NCI-H345 (cell line): ENCODE results near the gene TEX12.
"Not testable (repeated sequence)": the region's sequence is repeated elsewhere in the genome, so short reads cannot be mapped to it uniquely, and the experiment has no call there.

ENCODE experiments used
- DNase-seq: peaks from one replicate; lab custom pipeline; 2025; lab: John Stamatoyannopoulos, UW

TEX12 gene, protein sequence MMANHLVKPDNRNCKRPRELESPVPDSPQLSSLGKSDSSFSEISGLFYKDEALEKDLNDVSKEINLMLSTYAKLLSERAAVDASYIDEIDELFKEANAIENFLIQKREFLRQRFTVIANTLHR

DNA sequence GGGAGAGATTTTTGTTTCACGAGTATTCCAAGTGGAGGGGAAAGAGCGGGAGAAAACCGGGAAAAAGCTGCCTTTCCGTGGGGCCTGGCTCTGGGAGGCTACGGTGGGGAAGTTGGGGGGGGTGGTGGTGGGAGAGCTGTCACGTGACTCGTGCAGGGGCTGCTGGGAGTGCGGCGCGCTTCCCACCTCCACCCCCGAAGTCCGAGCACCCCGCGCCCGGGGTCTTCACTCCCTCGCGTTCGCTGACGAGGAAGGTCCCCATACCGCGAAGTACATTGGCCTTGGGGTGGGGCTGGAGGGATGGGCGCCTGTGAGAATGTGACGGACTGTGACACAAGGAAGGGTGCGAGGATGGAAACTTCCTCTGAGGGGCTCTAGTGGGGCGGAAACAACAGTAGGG is at the start of gene TEX12:
TEX12 (plus strand) TSS at position 228 of the 400 bp plus-strand sequence. CDS start 1,897 bp downstream, outside the sequence.
- DNase-seq = no peak

DNA sequence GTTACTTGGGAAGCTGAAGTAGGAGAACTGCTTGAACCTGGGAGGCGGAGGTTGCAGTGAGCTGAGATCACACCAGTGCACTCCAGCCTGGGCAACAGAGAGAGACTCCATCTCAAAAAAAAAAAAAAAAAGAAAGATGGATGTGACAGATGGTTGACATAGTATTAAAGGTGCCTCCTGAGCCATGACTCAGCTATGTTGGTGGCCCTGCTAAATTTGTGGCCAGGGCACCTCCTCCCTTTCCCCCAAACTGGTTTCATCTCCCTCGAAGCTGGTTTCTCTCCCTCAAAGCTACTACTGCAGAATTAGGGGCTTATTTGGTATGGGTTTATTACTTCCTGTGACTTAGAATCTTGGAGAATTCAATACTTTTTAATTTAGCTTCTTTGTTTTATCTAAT is 49.0 kb upstream of the TEX12 start:
- DNase-seq = no peak

DNA sequence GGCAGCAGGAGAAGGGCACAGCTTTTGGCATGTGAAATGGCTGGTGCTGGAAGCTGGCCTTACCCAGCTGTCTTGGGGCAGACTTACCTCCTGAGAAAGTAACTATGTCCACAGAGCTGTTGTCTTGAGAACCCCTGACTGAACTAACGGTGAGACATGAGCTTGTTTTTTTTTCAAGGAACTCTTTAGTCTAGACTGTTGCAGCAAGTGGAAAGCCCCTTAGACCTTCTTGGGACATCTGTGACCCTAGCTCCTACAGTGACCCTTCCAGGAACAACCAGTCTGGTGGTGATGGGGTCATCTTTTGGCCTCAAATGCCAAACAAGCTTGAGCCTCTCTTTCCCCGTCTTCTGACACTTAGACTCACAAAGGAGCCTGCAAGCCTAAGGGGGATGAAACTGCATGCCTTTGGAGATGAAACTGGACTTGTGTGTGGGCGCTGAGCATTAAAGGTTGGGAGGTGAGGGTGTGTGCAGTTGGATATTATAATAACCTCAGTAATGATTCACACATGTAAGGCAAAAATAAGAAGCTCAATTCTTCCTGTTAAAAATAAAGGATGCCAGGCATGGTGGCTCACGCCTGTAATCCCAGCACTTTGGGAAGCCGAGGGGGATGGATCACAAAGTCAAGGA is 45.1 kb upstream of the TEX12 start:
- DNase-seq = no peak

DNA sequence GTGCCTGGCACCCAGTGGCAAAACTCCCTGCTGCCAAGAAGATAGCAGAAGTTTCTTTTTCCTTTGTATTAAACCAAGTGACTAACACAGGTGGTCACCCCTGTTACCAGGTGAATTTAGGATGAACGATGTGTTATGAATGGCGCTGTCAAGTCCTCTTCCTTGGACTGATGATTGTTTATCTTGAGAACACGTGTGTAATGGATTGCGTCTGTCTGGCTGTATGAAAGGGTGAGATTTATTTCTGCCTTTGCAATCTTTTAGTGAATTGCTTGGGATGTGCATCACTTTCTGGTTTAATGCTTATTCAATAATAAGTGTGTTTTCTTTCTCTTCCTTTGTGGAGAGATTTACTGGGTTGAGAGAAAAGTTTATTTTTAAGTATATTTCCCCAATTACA is 44.0 kb upstream of the TEX12 start:
- DNase-seq = no peak

DNA sequence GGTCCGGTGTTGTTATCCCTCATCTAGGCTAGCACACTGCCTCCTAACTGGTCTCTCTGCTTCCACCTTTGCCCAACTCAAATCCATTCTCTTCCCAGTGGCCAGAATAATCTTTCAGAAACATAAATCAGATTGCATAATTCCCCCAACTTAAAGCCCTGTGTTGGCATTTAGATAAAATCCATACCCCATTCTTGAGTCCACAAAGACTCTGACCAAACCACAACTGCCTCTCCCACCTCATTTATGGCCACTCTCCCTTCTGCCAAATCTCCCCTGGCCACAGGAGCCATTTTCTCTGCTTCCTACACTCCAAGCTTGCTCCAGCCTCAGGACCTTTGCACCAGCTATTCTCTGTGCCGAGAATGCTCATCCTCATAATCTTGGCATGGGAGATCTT is 40.1 kb upstream of the TEX12 start:
- DNase-seq = no peak

DNA sequence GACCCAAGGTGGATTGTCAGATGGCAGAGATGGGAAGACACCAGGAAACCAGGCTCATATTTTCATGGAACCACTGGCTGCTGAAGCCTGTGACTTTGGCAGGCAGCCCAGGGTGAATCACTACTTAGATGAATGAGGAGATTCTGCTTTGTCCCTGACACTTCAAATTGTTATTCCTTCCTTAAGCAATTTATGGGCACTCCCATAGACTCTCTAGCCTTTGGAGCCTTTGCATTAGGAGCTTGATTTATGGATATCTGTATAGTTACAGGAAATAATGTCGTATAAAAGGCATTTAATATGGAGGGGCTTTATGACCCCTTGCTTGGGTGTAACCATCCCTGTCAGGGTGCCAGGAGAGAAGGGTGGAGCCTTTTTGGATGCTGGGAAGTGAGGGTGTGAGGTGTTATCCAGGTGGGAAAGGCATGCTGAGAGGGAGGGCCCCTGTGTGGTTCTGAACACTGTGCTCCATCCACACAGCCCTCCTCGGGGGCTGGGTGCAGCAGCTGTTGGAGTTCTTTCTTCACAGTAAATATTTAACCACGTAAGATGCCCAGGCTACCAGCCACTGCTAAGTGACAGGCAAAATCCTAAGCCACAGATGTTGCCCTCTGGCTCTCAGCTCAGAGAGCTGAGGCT is 38.6 kb upstream of the TEX12 start:
- peak; percentile 94 for DNase-seq

DNA sequence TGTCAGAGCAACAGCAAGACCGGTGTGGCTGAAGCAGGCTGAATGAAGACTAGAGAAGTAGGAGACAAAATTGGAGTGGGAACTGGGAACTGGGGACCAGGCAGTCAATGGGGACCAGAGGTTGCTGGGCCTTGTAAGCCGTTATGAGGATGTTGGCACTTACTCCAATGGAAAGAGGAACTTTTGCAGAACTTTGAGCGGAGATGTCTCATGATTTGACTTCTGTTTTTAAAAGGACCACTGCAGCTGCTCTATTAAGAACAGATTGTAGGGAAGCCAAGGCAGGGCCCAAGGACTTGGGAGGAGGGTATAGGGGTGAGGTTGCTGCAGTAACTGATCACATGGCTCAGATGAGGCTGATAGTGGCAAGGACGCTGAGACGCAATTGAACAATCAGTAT is 37.5 kb upstream of the TEX12 start:
- no peak for DNase-seq

DNA sequence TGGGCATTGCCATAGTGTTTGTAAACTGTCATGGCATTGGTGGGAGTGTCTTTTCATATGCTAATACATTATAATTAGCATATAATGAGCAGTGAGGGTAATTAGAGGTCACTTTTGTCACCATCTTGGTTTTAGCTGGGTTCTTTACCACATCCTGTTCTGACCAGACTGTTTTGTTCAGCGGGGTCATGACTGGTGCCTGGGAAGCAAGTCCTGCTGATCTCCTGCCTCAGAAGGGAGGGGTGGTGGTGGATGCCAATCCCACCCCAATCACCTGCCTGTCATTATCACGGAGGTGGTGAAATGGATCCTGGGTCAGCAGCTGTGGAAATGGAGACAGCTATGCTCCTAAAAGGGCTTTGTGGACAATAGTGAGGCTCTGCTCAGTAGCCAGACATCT is 34.4 kb upstream of the TEX12 start:
- DNase-seq = no peak

DNA sequence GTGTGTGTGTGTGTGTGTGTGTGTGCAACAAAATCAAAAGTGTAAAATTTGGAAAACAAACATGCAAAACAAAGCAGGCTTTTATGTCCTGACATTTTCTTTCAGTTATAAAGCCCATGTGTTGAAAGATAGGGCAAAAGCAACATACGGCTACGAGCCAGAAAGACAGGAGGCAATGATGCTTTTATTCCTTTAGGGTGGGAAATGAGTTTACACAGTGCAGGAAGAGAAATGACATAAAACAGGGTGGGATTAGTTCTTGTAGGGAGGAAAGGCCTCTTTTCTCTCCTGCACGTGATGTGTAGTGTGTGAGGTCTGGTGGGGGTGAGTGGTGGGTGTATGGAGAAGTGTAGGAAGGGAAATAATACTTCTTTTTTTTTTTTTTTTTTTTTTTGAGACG is 32.7 kb upstream of the TEX12 start:
- no peak for DNase-seq

DNA sequence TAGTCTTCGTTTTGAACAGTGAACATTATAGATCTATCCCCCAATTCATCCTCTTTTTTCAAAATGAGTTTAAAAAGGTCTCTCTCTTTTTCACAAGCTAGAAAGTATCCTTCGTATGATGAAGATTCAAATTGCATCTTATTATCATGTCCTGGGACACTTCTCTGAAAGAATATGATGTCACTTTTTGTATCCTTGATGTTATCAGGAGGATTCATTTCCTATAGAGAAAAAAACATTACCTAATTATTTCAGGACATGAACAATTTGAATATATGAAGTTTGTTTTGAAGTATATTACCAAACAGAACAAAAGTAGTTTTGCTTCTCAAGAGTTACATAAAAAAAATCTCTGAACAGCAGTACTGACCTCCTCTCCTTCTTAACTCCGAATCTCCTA is 23.6 kb upstream of the TEX12 start:
- no peak for DNase-seq

DNA sequence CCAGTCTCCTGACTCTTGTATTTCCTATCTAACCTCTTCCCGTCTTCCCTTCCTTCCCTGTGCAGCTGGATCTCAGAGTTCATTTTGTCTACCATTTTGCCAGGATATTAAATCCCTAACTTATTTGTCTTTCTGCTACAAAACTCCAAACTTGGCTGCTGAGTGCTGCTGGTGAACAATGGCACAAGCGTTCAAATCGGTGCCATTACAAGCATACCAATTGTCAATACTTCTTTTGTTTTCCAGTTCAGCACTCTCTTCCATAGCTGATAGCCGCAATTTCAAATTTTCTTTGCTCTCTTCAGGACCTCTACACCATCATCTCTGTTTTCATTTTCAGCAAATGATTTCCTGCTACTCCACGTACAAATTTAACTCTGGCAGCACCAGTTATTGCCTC is 16.7 kb upstream of the TEX12 start:
- no peak for DNase-seq

DNA sequence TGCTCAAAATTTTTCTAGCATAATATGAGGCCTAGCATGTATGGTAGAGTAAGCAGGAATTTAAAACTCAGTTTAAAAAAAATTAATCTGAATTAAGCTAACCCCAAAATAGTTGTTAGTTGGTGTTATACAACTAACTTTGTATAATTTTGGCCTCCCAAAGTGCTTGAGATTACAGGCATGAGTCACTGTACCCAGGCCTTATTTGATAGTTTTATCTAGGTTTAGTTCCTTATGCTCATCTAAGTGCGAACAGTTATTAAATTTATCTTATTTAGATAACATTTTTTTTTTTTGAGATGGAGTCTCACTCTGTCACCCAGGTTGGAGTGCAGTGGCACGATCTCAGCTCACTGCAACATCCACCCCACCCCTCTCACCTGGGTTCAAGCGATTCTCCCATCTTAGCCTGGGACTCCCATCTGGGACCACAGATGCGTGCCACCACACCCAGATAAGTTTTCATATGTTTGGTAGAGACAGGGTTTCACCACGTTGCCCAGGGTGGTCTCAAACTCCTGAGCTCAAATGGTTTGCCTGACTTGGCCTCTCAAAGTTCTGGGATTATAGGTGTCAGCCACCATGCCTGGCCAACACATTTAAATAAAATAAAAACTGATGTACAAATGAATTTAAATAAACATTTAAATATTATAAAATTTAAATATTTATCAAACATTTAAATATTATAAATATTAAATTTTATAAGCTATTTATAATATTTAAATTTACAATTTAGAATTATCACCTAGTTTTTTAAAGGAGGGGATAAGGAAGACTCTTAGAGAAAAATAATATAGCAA is 10.8 kb upstream of the TEX12 start:
- no peak for DNase-seq

DNA sequence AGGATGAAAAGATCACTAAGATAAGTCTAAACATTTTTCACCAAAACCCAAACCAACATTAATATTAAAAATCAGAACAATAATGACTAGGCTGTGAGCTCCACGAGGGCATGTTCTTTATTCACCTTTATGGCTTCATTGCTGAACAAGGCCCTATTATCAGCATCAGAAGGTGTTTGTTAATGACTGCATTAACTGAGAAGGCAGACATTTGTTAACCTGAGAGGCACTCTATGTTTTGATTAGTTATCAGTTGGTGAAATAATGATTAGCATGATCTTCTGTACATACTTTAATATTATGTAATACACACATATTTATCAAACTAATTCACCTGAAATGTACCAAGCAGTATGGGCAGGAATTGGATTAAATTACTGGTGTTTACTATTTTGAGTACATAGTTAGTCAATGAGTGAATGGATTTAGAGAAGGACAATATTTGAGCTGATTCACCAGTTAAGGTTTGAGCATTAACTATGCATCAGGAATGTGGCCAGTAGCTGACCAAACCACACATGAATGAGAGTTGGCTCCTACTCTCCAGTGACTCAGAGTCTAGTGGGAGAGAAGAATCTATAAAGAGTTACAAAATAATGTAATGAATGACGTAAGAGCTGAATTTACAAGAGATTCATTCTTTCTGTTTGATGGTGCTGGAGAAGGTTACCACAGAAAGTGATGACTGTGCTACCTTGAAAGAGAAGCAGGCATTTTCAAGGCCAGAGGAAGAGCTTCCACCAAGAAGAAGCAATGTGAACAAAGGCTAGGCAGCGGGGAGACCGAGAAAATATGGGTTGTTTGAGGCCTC is 10.0 kb upstream of the TEX12 start:
- DNase-seq = no peak

DNA sequence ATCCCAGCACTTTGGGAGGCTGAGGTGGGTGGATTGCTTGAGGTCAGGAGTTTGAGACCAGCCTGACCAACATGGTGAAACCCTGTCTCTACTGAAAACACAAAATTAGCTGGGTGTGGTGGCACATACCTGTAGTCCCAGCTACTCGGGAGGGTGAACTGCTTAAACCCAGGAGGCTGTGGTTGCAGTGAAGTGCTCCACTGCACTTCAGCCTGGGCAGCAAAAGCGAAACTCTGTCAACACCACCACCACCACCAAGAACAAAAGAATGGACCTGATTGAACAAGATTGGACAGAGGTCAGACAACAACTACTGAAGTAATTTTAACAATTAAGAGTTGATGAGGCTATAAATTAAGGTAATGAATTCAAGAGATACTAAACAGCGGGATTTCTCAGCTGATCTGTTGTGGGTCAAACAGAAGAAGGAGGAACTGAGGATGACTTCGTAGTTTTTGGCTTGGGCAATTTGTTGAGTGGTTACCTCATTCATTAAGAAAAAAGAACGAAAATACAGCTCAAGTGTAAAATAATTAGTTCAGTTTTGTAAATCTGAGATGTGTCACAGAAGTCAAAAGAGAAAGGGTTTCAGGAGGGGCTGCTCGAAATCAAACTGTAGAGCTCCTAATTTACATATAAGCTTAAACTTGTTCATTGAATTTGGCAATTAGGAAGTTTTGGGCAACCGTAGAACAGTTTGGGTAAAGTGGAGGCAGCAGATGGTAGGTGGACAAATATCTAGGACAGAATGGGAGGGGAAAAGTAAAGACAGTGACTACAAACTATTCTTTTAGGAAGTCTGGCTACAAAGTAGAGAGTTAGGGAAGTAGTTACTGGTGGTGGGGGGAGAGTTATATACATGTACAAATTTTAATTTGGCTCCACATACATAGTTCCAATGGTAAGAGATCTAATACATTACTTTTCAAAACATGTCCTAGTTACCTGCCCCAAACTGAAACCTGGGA is 7.8 kb upstream of the TEX12 start:
- DNase-seq = no peak

DNA sequence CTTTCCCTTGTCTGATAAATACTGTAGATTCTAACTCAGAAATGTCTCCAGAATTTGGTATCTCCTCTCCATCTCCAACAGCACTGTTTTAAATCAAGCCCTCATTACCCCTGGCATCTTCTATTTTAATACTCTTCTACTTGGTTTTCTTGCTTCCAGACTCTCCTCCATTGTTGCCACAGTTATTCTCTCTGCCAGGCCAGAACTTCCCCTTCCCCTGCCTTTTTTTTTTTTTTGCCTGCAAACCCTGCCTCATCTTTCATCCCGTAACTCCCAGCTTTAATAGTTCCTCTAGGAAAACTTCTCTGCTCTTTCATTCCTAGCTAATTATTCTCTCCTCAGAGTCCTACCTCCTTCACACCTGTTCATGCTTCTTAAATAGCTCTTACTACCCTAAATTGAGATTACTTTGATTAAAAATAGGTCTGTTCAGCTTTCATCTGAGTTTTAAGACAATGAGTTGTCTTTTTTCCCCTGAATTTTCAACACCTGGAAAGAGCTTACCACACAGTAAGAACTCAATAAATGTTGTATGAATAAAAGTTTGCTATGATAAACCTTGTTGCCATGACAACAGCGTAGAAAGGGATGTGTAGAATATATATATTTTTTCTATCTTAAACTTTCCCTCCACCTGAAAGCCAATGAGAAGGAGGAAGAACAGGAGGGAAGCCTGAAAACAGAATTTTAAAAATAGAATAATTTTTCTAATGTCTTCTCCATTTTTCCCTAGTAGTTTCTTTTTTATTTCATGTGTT is 6.9 kb upstream of the TEX12 start:
- no peak for DNase-seq

DNA sequence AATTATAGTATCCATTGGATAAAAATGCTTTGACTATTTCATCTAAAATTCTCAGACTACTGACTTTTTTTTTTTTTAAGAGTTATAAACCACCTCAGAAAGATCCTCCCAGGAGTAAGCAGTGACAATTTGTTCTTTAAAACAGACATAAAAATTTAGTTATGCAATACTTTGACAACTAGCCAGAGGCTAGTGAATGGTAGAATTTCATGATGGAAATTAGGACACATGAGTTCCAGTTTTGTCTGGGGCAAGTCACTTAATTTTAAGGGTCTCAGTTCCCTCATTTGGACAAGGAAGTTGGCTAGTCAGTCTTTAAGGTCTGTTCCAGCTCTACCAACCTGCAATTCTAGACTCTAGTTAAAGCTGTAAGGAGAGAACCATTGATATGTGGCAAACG is 6.2 kb upstream of the TEX12 start:
- no peak for DNase-seq

DNA sequence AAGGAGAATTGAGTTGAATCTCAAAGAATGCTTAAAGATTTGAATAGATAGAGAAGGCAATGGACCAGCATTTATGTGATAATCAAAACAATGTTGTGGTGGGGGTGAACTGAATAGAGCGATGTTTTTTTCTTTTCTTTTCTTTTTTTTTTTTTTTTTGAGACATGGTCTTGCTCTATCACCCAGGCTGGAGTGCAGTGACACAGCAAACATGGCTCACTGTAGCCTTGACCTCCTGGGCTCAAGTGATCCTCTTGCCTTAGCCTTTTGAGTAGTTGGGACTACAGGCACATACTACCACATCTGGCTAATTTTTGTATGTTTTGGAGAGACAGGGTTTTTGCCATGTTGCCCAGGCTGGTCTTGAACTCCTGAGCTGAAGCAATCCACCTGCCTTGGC is 5.0 kb upstream of the TEX12 start:
- DNase-seq = not testable (repeated sequence)

DNA sequence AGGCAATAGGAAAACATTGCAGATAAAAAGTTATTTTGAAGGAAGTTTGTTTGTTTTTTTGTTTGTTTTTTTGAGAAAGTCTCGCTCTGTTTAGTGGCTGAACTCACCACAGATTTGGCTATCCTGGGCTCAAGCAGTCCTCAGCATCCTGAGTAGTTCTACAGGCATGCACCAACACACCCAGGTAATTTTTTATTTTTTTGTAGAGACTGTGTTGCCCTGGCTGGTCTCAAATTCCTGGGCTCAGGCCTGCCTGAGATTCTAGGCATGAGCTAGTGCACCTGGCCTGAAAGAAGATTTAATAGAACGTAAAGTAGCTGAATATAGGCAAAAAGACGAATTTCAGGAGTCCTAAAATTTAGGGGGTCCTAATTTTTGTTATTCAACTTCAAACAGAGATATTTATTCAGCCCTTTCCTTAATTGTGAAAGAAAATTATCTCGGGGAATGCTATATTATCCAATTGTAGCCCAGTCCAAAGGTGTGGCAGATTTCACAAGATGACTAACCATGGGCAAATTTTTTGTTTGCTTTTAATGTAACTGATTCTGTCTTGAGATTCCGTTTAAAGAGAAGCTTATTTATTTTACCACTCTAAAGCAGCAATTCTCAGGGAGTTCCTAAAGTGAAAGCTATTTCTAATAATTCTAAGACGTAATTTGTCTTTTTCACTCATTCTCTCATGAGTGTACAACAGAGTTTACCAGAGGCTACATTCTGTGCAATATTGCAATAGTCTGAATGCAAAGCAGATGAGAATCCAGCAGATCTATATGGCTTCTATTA is 4.2 kb upstream of the TEX12 start:
- no peak for DNase-seq
